HG02623 (cell line): ENCODE measurements around the gene ZCCHC7.
"Not testable (repeated sequence)": the region's sequence is repeated elsewhere in the genome, so short reads cannot be mapped to it uniquely, and the experiment has no call there.

Experiments
- ATAC-seq: cut with Tn5 transposase; IDR thresholded peaks from one replicate; pipeline ENCODE4 v1.9.1; 2021; ENCODE audit warnings: moderate library complexity; ENCODE audit not compliant: unreplicated experiment

ZCCHC7 gene

GRCh38 chr9:37167456-37168047, 47.2 kb downstream of the ZCCHC7 start:
- ATAC-seq, result no peak

GRCh38 chr9:37172557-37172956, 52.2 kb downstream of the ZCCHC7 start:
- ATAC-seq, result no peak

GRCh38 chr9:37174247-37174646, 53.9 kb downstream of the ZCCHC7 start:
- ATAC-seq, result no peak

- ATAC-seq, result no peak
Measured at GRCh38 chr9:37178742-37179141, 58.4 kb downstream of the ZCCHC7 start.

GRCh38 chr9:37179576-37179975, 59.2 kb downstream of the ZCCHC7 start:
- ATAC-seq, result no peak

GRCh38 chr9:37180138-37180537, 59.8 kb downstream of the ZCCHC7 start:
- no peak for ATAC-seq

GRCh38 chr9:37182718-37183117, 62.3 kb downstream of the ZCCHC7 start:
- no peak for ATAC-seq

GRCh38 chr9:37184905-37185867, 64.8 kb downstream of the ZCCHC7 start:
- no peak for ATAC-seq

- peak; percentile 57 for ATAC-seq
Measured at GRCh38 chr9:37187292-37187691, 66.9 kb downstream of the ZCCHC7 start.

- peak; percentile 65 for ATAC-seq
Measured at GRCh38 chr9:37187713-37188439, 67.5 kb downstream of the ZCCHC7 start.

- ATAC-seq, result not testable (repeated sequence)
Measured at GRCh38 chr9:37190739-37191138, 70.4 kb downstream of the ZCCHC7 start.

- ATAC-seq, result no peak
Measured at GRCh38 chr9:37191403-37192089, 71.2 kb downstream of the ZCCHC7 start.

- no peak for ATAC-seq
Measured at GRCh38 chr9:37192803-37193202, 72.4 kb downstream of the ZCCHC7 start.

GRCh38 chr9:37197158-37198038, 77.0 kb downstream of the ZCCHC7 start:
- ATAC-seq, result peak; percentile 48

- ATAC-seq, result no peak
Measured at GRCh38 chr9:37198039-37198729, 77.8 kb downstream of the ZCCHC7 start.

- no peak for ATAC-seq
Measured at GRCh38 chr9:37198831-37199230, 78.5 kb downstream of the ZCCHC7 start.

- ATAC-seq, result no peak
Measured at GRCh38 chr9:37200433-37201005, 80.1 kb downstream of the ZCCHC7 start.

- no peak for ATAC-seq
Measured at GRCh38 chr9:37201581-37201980, 81.2 kb downstream of the ZCCHC7 start.

- ATAC-seq, result no peak
Measured at GRCh38 chr9:37202091-37202490, 81.7 kb downstream of the ZCCHC7 start.
